ENCODE measurements around the gene MITD1. TPM values are rescaled to one million over a fixed set of nuclear protein-coding genes. Genes with fewer than 3 reads are reported as not detected.

The MITD1 gene
- total and polyA plus RNA-seq, 2 of the 13 experiments (the other 11 are each of a cell fraction or from before 2014, with no cell fraction given): 17.8 to 43.7 TPM

DNA sequence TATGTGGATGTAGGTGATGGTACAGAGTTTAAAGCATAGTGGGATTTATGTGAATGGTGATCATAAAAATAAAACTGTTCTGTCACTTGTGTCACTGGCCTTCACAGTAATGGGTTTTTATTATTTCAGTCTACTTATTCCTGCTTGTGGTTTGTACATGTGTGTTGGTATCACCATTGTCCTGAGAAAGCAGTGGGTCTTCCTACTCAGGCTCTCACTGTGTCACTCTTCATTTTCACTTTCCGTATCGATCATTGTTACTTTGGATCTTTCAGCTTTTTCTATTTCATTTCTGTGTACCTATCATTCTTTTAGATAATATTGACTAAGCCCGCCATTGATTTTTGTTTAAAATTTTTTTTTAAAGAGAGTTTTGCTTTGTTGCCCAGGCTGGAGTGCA lies 7.5 kb upstream of the MITD1 start (continued):
- TF ChIP-seq, protein P1, sequence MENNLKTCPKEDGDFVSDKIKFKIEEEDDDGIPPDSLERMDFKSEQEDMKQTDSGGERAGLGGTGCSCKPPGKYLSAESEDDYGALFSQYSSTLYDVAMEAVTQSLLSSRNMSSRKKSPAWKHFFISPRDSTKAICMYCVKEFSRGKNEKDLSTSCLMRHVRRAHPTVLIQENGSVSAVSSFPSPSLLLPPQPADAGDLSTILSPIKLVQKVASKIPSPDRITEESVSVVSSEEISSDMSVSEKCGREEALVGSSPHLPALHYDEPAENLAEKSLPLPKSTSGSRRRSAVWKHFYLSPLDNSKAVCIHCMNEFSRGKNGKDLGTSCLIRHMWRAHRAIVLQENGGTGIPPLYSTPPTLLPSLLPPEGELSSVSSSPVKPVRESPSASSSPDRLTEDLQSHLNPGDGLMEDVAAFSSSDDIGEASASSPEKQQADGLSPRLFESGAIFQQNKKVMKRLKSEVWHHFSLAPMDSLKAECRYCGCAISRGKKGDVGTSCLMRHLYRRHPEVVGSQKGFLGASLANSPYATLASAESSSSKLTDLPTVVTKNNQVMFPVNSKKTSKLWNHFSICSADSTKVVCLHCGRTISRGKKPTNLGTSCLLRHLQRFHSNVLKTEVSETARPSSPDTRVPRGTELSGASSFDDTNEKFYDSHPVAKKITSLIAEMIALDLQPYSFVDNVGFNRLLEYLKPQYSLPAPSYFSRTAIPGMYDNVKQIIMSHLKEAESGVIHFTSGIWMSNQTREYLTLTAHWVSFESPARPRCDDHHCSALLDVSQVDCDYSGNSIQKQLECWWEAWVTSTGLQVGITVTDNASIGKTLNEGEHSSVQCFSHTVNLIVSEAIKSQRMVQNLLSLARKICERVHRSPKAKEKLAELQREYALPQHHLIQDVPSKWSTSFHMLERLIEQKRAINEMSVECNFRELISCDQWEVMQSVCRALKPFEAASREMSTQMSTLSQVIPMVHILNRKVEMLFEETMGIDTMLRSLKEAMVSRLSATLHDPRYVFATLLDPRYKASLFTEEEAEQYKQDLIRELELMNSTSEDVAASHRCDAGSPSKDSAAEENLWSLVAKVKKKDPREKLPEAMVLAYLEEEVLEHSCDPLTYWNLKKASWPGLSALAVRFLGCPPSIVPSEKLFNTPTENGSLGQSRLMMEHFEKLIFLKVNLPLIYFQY (CRISPR knock-in tag; IDR thresholded peaks at IDR 0.05; ENCODE audit: borderline replicate concordance): no peak
- TF ChIP-seq ZNF562 (CRISPR knock-in tag; IDR thresholded peaks at IDR 0.05; ENCODE audit: borderline replicate concordance): no peak

DNA sequence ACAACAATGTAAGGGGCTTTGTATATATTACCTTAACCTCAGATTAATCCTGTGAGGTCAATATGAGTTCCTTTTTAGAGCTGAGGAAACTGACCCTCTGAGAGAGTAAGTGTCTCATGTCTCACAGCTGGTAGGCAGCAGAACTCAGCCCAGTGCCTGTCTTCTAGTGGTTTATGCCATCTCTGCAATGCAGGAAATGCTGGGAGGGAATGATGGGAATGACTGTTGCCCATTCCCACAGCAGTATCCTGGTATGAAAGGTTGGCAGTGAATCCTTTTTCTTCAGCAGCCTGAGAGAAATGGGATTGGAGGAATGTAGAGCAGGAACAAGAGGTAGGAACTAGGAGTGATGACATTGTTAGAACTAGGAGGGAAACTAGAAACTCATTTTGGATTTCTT lies 6.2 kb upstream of the MITD1 start:
- BruUV-seq (replicated peaks): no TSS peak
- H3K4me3 ChIP-seq (replicated peaks in 1 of 3; ENCODE audit: insufficient read depth in 1 of 3, low read depth in 2 of 3, low read length in 3 of 3): no peak overlapping the region
- ATAC-seq: no peak
- intact Hi-C loops (cut with micrococcal nuclease; ENCODE audit: unreplicated experiment): loop anchor here (10.0 kb wide), 1 partner anchor 308 kb away; the partner anchor contains the start of gene REV1
- ChIA-PET CTCF (ENCODE audit: low intra/inter-chr PET ratio, low total read pairs) (no interaction called here), POLR2A (no interaction called here)
- no peaks in the 10 kb centered on the region for H4K20me1 ChIP-seq (ENCODE audit: insufficient read depth, low read length)
- H3K4me2 ChIP-seq (ENCODE audit: low read depth, low read length): no peak overlapping the region
- no peak overlapping the region for H3K27ac ChIP-seq (ENCODE audit: extremely low read length, insufficient read depth, low read length)
- peaks cover 4 to 39% of the 10 kb centered on the region in 2 experiments for H3K36me3 ChIP-seq (replicated peaks in 1 of 2; ENCODE audit: control insufficient read depth in 1 of 2, insufficient read depth in 2 of 2, low read length in 2 of 2)
- H2AFZ ChIP-seq (ENCODE audit: low read length): no peak overlapping the region
- peaks cover 52% of the 10 kb centered on the region for H3K79me2 ChIP-seq (ENCODE audit: insufficient read depth, low read length)
- no peaks in the 10 kb centered on the region for H3K27me3 ChIP-seq (ENCODE audit: control insufficient read depth in 1 of 2, insufficient read depth in 2 of 2, low read length in 2 of 2)
- no peak for TF ChIP-seq BORCS8-MEF2B (CRISPR knock-in tag; IDR thresholded peaks at IDR 0.05)
- TF ChIP-seq RBFOX2 (IDR thresholded peaks at IDR 0.05; ENCODE audit: low read depth, low read length): no peak
- TF ChIP-seq ARHGAP35 (CRISPR knock-in tag; IDR thresholded peaks at IDR 0.05; ENCODE audit: borderline replicate concordance): no peak
- no peak for TF ChIP-seq ZNF782 (CRISPR knock-in tag; IDR thresholded peaks at IDR 0.05; ENCODE audit: borderline replicate concordance)
- TF ChIP-seq ZNF577 (CRISPR knock-in tag; IDR thresholded peaks at IDR 0.05; ENCODE audit: borderline replicate concordance, low read depth): no peak
- no peak for TF ChIP-seq ZNF616 (CRISPR knock-in tag; IDR thresholded peaks at IDR 0.05; ENCODE audit: low read depth)
- no peak for TF ChIP-seq YEATS2 (CRISPR knock-in tag; IDR thresholded peaks at IDR 0.05; ENCODE audit: borderline replicate concordance)
- no peak for TF ChIP-seq ZNF138 (CRISPR knock-in tag; IDR thresholded peaks at IDR 0.05; ENCODE audit: low read depth)
- no peak overlapping the region for H3K9ac ChIP-seq (ENCODE audit: insufficient read depth, low read depth, low read length)
- in situ Hi-C loops (cut with HindIII; ENCODE audit: extremely low pct_ligation_motif_present, low pct_unique_long_range_greater_than_20kb): no loop called here
- H3K9me3 ChIP-seq (ENCODE audit: low read length): no peaks in the 10 kb centered on the region
- peaks cover 25% of the 10 kb centered on the region for H3K4me1 ChIP-seq (ENCODE audit: insufficient read depth, low read length)
- DNase-seq (ENCODE audit: low spot score): no peak
- FAIRE-seq: no peak

Data from HepG2 (cell line).